GM12874 (cell line): ENCODE data around the gene NPC1L1.

ENCODE experiments used
- TF ChIP-seq, protein P1 (sequence below): IDR thresholded peaks from 2 replicates; pipeline ENCODE4 v1.5.1; 2011; ENCODE audit warnings: low read depth, mild to moderate bottlenecking, control low read depth, low read length, moderate library complexity; ENCODE audit not compliant: insufficient read depth

Gene NPC1L1

GRCh38 chr7:44576228-44576627 is 35.1 kb upstream of the NPC1L1 start:
- TF ChIP-seq, protein P1, sequence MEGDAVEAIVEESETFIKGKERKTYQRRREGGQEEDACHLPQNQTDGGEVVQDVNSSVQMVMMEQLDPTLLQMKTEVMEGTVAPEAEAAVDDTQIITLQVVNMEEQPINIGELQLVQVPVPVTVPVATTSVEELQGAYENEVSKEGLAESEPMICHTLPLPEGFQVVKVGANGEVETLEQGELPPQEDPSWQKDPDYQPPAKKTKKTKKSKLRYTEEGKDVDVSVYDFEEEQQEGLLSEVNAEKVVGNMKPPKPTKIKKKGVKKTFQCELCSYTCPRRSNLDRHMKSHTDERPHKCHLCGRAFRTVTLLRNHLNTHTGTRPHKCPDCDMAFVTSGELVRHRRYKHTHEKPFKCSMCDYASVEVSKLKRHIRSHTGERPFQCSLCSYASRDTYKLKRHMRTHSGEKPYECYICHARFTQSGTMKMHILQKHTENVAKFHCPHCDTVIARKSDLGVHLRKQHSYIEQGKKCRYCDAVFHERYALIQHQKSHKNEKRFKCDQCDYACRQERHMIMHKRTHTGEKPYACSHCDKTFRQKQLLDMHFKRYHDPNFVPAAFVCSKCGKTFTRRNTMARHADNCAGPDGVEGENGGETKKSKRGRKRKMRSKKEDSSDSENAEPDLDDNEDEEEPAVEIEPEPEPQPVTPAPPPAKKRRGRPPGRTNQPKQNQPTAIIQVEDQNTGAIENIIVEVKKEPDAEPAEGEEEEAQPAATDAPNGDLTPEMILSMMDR = no peak

DNA sequence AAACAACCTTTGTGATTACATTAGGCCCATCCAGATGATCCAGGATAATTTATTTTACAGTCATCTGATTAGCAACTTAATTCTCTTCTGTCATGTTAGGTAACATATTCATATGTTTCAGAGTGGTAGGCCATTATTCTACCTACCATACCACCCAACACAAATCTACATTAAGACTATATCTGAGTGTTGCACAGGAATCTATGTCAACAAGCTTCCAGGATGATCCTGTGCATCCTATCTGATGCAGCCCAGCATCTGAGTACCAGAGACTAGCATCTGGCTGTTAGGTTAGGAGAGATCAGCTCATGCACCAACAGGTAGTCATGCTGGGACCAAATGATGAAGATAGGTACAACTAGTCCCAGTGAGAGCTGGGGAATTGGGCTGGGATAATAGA is 33.9 kb upstream of the NPC1L1 start:
- TF ChIP-seq, protein P1 = no peak

DNA sequence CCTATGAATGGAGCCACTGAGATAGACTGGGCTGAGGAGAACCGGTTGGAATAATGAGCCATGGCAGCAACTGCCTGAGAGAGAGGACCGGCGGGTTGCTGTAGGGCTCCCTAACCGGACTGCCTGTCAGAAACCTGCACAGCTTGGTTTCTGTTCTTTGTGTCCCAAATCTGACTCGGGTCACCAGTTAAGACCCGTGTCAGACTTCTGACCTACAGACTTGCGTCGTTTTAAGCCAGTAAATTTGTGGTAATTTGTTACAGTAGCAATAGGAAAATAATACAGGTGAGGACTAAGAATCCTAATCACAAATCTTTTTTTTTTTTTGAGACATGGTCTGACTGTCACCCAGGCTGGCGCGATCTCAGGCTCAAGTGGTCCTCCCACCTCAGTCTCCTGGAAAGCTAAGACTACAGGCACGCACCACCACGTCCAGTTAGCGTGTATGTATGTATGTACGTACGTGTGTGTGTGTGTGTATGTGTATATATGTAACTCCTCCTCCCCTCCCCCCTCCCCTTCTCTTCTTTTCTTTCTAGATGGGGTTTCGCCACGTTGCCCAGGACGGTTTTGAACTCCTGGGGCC is 33.2 kb upstream of the NPC1L1 start:
- TF ChIP-seq, protein P1 = no peak

- TF ChIP-seq, protein P1 = no peak
These were observed 32.5 kb upstream of the NPC1L1 start, which contains the start of gene DDX56 for GRCh38 chr7:44573464-44574286. DDX56 (minus strand) TSS chr7:44573908; CDS start chr7:44573895, 13 bp downstream.

GRCh38 chr7:44572771-44573170 is 31.6 kb upstream of the NPC1L1 start:
- TF ChIP-seq, protein P1 = no peak

- TF ChIP-seq, protein P1 = no peak
These were observed 28.8 kb upstream of the NPC1L1 start for GRCh38 chr7:44569959-44570358.

GRCh38 chr7:44568771-44569560 is 27.8 kb upstream of the NPC1L1 start:
- TF ChIP-seq, protein P1 = no peak
